Camera-type eye (tissue), 1 donor: Measurements from ENCODE around the gene DUSP10. TPM values are rescaled to one million over a fixed set of nuclear protein-coding genes. Genes with fewer than 3 reads are reported as not detected.

Source experiments
- total RNA-seq: library from RNA; depleted of rRNA; stranded (reverse); fragments of >200 nt; gene quantifications from one replicate; pipeline ENCODE4 v1.2.3, GENCODE V29; 2014

The DUSP10 gene
- total RNA-seq: 27.5 TPM

GRCh38 chr1:221741703-221742554 lies at the start of gene DUSP10:
Gene DUSP10 (minus strand): TSS chr1:221742089. CDS start chr1:221739744, 2,345 bp downstream.

